GM23248 (cell line): Measurements from ENCODE around the gene NEGR1. TPM values are rescaled to one million over a fixed set of nuclear protein-coding genes. Genes with fewer than 3 reads are reported as not detected.

ENCODE experiments used
- DNase-seq: peaks from one replicate; pipeline ENCODE4 v3.0.0-alpha.2; 2015
- H2AFZ ChIP-seq: fragments of 200-600 bp; sonication (generic); 2 replicates; pipeline ENCODE4 v1.6.1; 2016; ENCODE audit warnings: antibody characterized with exemption
- H3F3A ChIP-seq: fragments of 200-600 bp; sonication (generic); 2 replicates; pipeline ENCODE4 v1.6.1; 2016; ENCODE audit warnings: mild to moderate bottlenecking, antibody characterized with exemption, mixed run types; ENCODE audit not compliant: insufficient read depth
- H3K27ac ChIP-seq: fragments of 200-600 bp; sonication (generic); 2 replicates; pipeline ENCODE4 v1.5.1; 2016; ENCODE audit warnings: mild to moderate bottlenecking
- H3K27me3 ChIP-seq: fragments of 200-600 bp; sonication (generic); replicated peaks from 2 replicates; pipeline ENCODE4 v1.6.1; 2016; ENCODE audit warnings: mild to moderate bottlenecking; ENCODE audit not compliant: insufficient read depth
- H3K36me3 ChIP-seq: fragments of 200-600 bp; sonication (generic); 2 replicates; pipeline ENCODE4 v1.6.1; 2016; ENCODE audit warnings: low read depth, mild to moderate bottlenecking
- H3K4me1 ChIP-seq: fragments of 200-600 bp; sonication (generic); 2 replicates; pipeline ENCODE4 v1.6.1; 2016; ENCODE audit warnings: mild to moderate bottlenecking; ENCODE audit not compliant: insufficient read depth
- H3K4me2 ChIP-seq: fragments of 200-600 bp; sonication (generic); one replicate; pipeline ENCODE4 v1.6.1; 2016; ENCODE audit warnings: mild to moderate bottlenecking; ENCODE audit not compliant: unreplicated experiment
- H3K4me3 ChIP-seq: fragments of 200-600 bp; sonication (generic); 2 replicates; pipeline ENCODE4 v1.5.1; 2016; ENCODE audit warnings: mild to moderate bottlenecking
- H3K79me2 ChIP-seq: fragments of 200-600 bp; sonication (generic); 2 replicates; pipeline ENCODE4 v1.6.1; 2016; ENCODE audit warnings: mild to moderate bottlenecking; ENCODE audit not compliant: insufficient read depth
- H3K9ac ChIP-seq: fragments of 200-600 bp; sonication (generic); 2 replicates; pipeline ENCODE4 v1.6.1; 2016; ENCODE audit warnings: mild to moderate bottlenecking
- H3K9me2 ChIP-seq: fragments of 200-600 bp; sonication (generic); 2 replicates; pipeline ENCODE4 v1.6.1; 2016; ENCODE audit warnings: mixed run types, mild to moderate bottlenecking, moderate library complexity; ENCODE audit not compliant: insufficient read depth
- H3K9me3 ChIP-seq: fragments of 200-600 bp; sonication (generic); one replicate; pipeline ENCODE4 v1.6.1; 2017; ENCODE audit warnings: low read depth
- H4K20me1 ChIP-seq: fragments of 200-600 bp; sonication (generic); 2 replicates; pipeline ENCODE4 v1.6.0; 2016; ENCODE audit not compliant: insufficient read depth
- EZH2 ChIP-seq: fragments of 200-600 bp; sonication (generic); IDR thresholded peaks from 2 replicates; pipeline ENCODE4 v1.6.1; 2018; ENCODE audit warnings: antibody characterized with exemption, mild to moderate bottlenecking; ENCODE audit not compliant: insufficient read depth, poor library complexity, severe bottlenecking
- EZH2phosphoT487 ChIP-seq: fragments of 200-600 bp; sonication (generic); IDR thresholded peaks from 2 replicates; pipeline ENCODE4 v1.6.1; 2018; ENCODE audit warnings: antibody characterized with exemption, moderate library complexity, mild to moderate bottlenecking, low read depth; ENCODE audit not compliant: insufficient read depth
- WGBS, 2 experiments: methylation state at CpG; one replicate each; pipeline ENCODE4 v1.1.6; 2015 to 2017; ENCODE audit warnings: low lambda C conversion rate in 2 of 2, low coverage in 1 of 2; ENCODE audit errors: missing lambda C conversion rate in 2 of 2; 5-methylcytosine and 5-hydroxymethylcytosine counted together
- in situ Hi-C: fragments of 300-500 bp; cut with MboI; formaldehyde crosslinking; loops from 2 replicates; pipeline ENCODE4 v1.15.0; 2020
- polyA plus RNA-seq: library from polyadenylated mRNA; unstranded; fragments of >200 nt; fragmentation: Nextera tagmentation; extraction: Ambion mirVana; gene quantifications from 2 replicates; pipeline ENCODE4 v1.2.1, GENCODE V29; 2016
- total RNA-seq: library from RNA; depleted of rRNA; stranded (reverse); fragments of >200 nt; shearing (Covaris generic); gene quantifications from 2 replicates; pipeline ENCODE4 v1.2.3, GENCODE V29; 2014

NEGR1 gene
- total and polyA plus RNA-seq, 2 experiments from 2014 or later, result 14.3 to 15.7 TPM

DNA sequence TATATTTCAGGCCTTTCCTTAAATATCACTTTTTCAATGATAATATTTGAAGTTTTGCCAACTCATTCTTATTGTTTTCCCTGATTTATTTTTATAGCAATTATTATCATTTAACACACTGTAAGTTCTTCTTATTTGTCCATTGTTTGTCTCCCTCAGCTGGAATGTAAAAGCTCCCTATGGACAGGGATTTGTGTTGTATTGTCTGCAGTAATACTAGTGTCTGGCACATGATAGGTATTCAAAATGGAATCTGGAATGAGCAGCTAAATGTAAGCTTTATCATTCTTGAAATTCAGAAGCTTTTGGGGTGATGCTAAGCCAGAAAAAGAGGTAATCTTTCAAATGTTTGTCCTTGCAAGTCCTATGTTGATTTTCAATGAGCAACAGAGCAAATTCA is 112.1 kb downstream of the NEGR1 start:
- no peak for DNase-seq
- H3K4me2 ChIP-seq, result no peak overlapping the region
- no peaks in the 10 kb centered on the region for H3K9me2 ChIP-seq
- H3K36me3 ChIP-seq, result no peaks in the 10 kb centered on the region
- TF ChIP-seq EZH2 (no peak), EZH2phosphoT487 (no peak)
- no peaks in the 10 kb centered on the region for H4K20me1 ChIP-seq
- H3K9me3 ChIP-seq, result no peaks in the 10 kb centered on the region
- no peak overlapping the region for H3K27ac ChIP-seq
- H3F3A ChIP-seq, result no peaks in the 10 kb centered on the region
- no peak overlapping the region for H3K9ac ChIP-seq
- no peaks in the 10 kb centered on the region for H3K79me2 ChIP-seq
- no peak overlapping the region for H3K4me3 ChIP-seq
- in situ Hi-C loops, result no loop called here
- no peaks in the 10 kb centered on the region for H3K27me3 ChIP-seq
- H3K4me1 ChIP-seq, result 0 out of 2 replicates have a peak, but pooled peaks cover 3% of the 10 kb centered on the region
- H2AFZ ChIP-seq, result no peak overlapping the region

DNA sequence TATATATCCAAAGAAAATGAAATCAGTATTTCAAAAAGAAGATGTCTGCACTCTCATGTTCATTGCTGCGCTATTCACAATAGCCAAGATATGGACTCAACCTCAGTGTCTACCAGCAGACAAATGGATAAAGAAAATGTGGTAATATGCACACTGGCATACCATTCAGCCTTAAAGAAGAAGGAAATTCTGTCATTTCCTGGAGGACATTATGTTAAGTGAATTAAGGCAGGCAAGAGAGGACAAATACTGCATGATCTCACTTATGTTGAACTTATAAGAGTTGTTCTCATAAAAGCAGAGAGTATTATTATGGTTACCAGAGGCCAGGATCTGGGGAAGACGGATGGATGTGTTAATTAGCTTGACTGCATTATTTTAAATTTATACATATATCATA is 115.9 kb downstream of the NEGR1 start:
- H3F3A ChIP-seq, result no peaks in the 10 kb centered on the region
- in situ Hi-C loops, result no loop called here
- no peaks in the 10 kb centered on the region for H3K4me1 ChIP-seq
- no peak overlapping the region for H3K9ac ChIP-seq
- no peaks in the 10 kb centered on the region for H3K9me2 ChIP-seq
- H4K20me1 ChIP-seq, result no peaks in the 10 kb centered on the region
- no peak overlapping the region for H3K27ac ChIP-seq
- H3K4me3 ChIP-seq, result no peak overlapping the region
- 89 to 98% methylated on average over 2 of the region's 2 CpGs for WGBS, 2 experiments
- no peak overlapping the region for H2AFZ ChIP-seq
- no peak for TF ChIP-seq EZH2
- TF ChIP-seq EZH2phosphoT487, result no peak
- H3K27me3 ChIP-seq, result no peaks in the 10 kb centered on the region
- no peaks in the 10 kb centered on the region for H3K36me3 ChIP-seq
- DNase-seq, result no peak
- no peaks in the 10 kb centered on the region for H3K79me2 ChIP-seq
- no peak overlapping the region for H3K4me2 ChIP-seq
- no peaks in the 10 kb centered on the region for H3K9me3 ChIP-seq

DNA sequence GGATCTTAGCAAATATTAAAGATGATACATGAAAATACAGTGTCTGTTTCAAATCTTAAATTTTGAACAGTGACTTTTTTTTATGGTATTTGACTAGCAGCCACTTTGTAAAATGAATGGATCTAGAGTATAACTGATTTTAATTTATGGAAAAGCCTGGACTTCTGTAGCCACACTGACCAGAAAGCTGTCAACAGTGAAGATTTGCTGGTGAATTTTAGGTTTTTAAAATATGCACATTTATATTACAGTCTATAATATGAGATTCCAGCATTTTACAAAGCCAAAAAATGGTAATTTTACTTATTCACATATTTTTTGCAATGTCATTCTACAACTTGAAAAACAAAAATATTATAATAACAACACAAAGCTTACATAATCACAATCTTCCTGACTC is 131.8 kb downstream of the NEGR1 start:
- H3K27ac ChIP-seq, result no peak overlapping the region
- H3K4me3 ChIP-seq, result no peak overlapping the region
- H3K79me2 ChIP-seq, result no peaks in the 10 kb centered on the region
- no peaks in the 10 kb centered on the region for H3K9me2 ChIP-seq
- H3K9ac ChIP-seq, result no peak overlapping the region
- no peak for DNase-seq
- H2AFZ ChIP-seq, result no peak overlapping the region
- no peaks in the 10 kb centered on the region for H3K36me3 ChIP-seq
- no peak overlapping the region for H3K4me2 ChIP-seq
- H3K4me1 ChIP-seq, result no peaks in the 10 kb centered on the region
- H3K27me3 ChIP-seq, result no peaks in the 10 kb centered on the region
- H4K20me1 ChIP-seq, result no peaks in the 10 kb centered on the region
- no peak for TF ChIP-seq EZH2
- no peak for TF ChIP-seq EZH2phosphoT487
- in situ Hi-C loops, result no loop called here
- no peaks in the 10 kb centered on the region for H3K9me3 ChIP-seq
- no peaks in the 10 kb centered on the region for H3F3A ChIP-seq

DNA sequence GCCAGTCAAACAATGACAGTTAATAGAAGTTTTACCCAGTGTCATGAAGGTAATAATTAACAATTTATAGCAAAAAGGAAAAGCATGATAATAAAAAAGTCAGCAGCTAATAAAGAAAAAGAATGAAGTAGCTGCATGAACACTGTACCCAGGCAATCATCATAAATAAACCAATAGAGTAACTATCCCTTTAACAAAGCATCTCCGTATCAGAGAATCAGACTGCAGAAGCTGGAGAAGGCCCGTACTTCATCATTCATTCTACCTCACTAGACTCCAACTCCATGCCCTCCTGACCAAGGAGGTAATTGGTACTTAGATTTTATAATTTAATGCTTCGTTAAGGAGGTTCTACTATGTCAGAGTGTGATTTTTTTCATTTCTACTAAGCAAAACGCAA is 140.5 kb downstream of the NEGR1 start:
- no peak overlapping the region for H3K4me3 ChIP-seq
- no peaks in the 10 kb centered on the region for H4K20me1 ChIP-seq
- WGBS, 2 experiments, result 90 to 93% methylated on average over 4 of the region's 4 CpGs
- H3K79me2 ChIP-seq, result no peaks in the 10 kb centered on the region
- H3K4me2 ChIP-seq, result no peak overlapping the region
- no peaks in the 10 kb centered on the region for H3F3A ChIP-seq
- no peaks in the 10 kb centered on the region for H3K9me3 ChIP-seq
- in situ Hi-C loops, result no loop called here
- DNase-seq, result no peak
- H3K27me3 ChIP-seq, result no peaks in the 10 kb centered on the region
- no peak for TF ChIP-seq EZH2phosphoT487
- TF ChIP-seq EZH2, result no peak
- H3K9ac ChIP-seq, result no peak overlapping the region
- H3K27ac ChIP-seq, result no peak overlapping the region
- no peaks in the 10 kb centered on the region for H3K9me2 ChIP-seq
- H2AFZ ChIP-seq, result no peak overlapping the region
- no peaks in the 10 kb centered on the region for H3K4me1 ChIP-seq
- no peaks in the 10 kb centered on the region for H3K36me3 ChIP-seq

DNA sequence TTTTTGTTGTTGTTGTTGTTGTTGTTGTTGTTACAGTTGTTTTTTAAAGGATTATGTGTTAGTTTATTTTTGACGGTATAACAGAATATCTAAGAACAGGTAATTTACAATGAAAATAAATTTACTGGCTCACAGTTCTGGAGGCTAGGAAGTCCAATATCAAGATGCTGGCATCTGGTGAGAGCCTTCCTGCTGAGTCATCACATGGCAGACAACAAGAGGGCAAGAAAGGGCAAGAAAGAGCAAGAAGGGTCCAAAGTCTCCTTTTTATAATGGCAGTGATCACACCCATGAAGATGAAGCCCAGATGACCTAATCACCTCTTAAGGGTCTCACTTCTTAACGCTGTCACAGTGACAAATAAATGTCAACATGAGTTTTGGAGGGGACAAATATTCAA is 142.1 kb downstream of the NEGR1 start:
- Histone ChIP-seq H3K4me2 (no peak overlapping the region), H3K36me3 (no peaks in the 10 kb centered on the region), H3F3A (no peaks in the 10 kb centered on the region), H3K9me2 (no peaks in the 10 kb centered on the region), H3K4me1 (no peaks in the 10 kb centered on the region), H3K79me2 (no peaks in the 10 kb centered on the region), H3K27me3 (no peaks in the 10 kb centered on the region), H2AFZ (no peak overlapping the region), H3K9me3 (no peaks in the 10 kb centered on the region), H3K27ac (no peak overlapping the region), H3K9ac (no peak overlapping the region), H3K4me3 (no peak overlapping the region), H4K20me1 (no peaks in the 10 kb centered on the region)
- in situ Hi-C loops, result no loop called here
- no peak for DNase-seq
- WGBS, 2 experiments, result 72 to 78% methylated on average over 2 of the region's 2 CpGs
- TF ChIP-seq EZH2, result no peak
- TF ChIP-seq EZH2phosphoT487, result no peak
